Astrocyte (in vitro differentiated cells and primary cell): ENCODE results near the gene KRT80. TPM values are rescaled to one million over a fixed set of nuclear protein-coding genes. Genes with fewer than 3 reads are reported as not detected.
A peak's percentile ranks its signal among the peaks of the same experiment; 100 is the strongest.

Source experiments
- DNase-seq: peaks from one replicate; pipeline ENCODE4 v3.0.0-alpha.2; 2010; ENCODE audit warnings: low read depth
- FAIRE-seq: peaks from 2 replicates; lab custom pipeline; 2011; peaks lifted over from hg19 to GRCh38; lab: Jason Lieb, UNC
- H2AFZ ChIP-seq: 2 replicates; pipeline ENCODE4 v1.6.0; 2012; ENCODE audit warnings: low read depth, low read length, inconsistent platforms
- H3K27ac ChIP-seq: 2 replicates; pipeline ENCODE4 v1.5.1; 2011; ENCODE audit warnings: low read depth, low read length, inconsistent platforms
- H3K27me3 ChIP-seq: 2 replicates; pipeline ENCODE4 v1.6.0; 2011; ENCODE audit warnings: low read length, inconsistent platforms; ENCODE audit not compliant: insufficient read depth
- H3K36me3 ChIP-seq: 2 replicates; pipeline ENCODE4 v1.5.1; 2011; ENCODE audit warnings: low read length, inconsistent platforms; ENCODE audit not compliant: insufficient read depth
- H3K4me1 ChIP-seq: 2 replicates; pipeline ENCODE4 v1.5.1; 2011; ENCODE audit warnings: low read length, inconsistent platforms; ENCODE audit not compliant: insufficient read depth
- H3K4me2 ChIP-seq: 2 replicates; pipeline ENCODE4 v1.6.0; 2012; ENCODE audit warnings: low read length, inconsistent platforms
- H3K4me3 ChIP-seq: 2 replicates; pipeline ENCODE4 v1.5.1; 2011; ENCODE audit warnings: low read depth, mild to moderate bottlenecking, low read length, inconsistent platforms; ENCODE audit not compliant: insufficient read depth
- H3K79me2 ChIP-seq: 2 replicates; pipeline ENCODE4 v1.6.0; 2012; ENCODE audit warnings: mild to moderate bottlenecking, low read length, inconsistent platforms; ENCODE audit not compliant: insufficient read depth
- H3K9ac ChIP-seq: 2 replicates; pipeline ENCODE4 v1.6.0; 2012; ENCODE audit warnings: mild to moderate bottlenecking, low read length, inconsistent platforms
- H3K9me3 ChIP-seq: 2 replicates; pipeline ENCODE4 v1.5.1; 2012; ENCODE audit warnings: low read depth, mild to moderate bottlenecking, low read length, inconsistent platforms; ENCODE audit not compliant: insufficient read depth
- H4K20me1 ChIP-seq: 2 replicates; pipeline ENCODE4 v1.6.0; 2012; ENCODE audit warnings: low read length, inconsistent platforms; ENCODE audit not compliant: insufficient read depth
- H3K27ac Mint-ChIP-seq: one replicate; pipeline ENCODE4 v1.8.0; 2021; ENCODE audit warnings: mild to moderate bottlenecking, mixed read lengths; ENCODE audit not compliant: unreplicated experiment
- H3K27me3 Mint-ChIP-seq: one replicate; pipeline ENCODE4 v1.8.0; 2021; ENCODE audit warnings: low read depth, mixed read lengths; ENCODE audit not compliant: unreplicated experiment
- H3K36me3 Mint-ChIP-seq: one replicate; pipeline ENCODE4 v1.8.0; 2021; ENCODE audit warnings: low read depth, mixed read lengths; ENCODE audit not compliant: unreplicated experiment
- H3K4me1 Mint-ChIP-seq: one replicate; pipeline ENCODE4 v1.8.0; 2021; ENCODE audit warnings: low read depth, mixed read lengths; ENCODE audit not compliant: unreplicated experiment
- H3K4me3 Mint-ChIP-seq: one replicate; pipeline ENCODE4 v1.8.0; 2021; ENCODE audit warnings: mild to moderate bottlenecking, moderate library complexity, mixed read lengths; ENCODE audit not compliant: unreplicated experiment
- H3K9me3 Mint-ChIP-seq: one replicate; pipeline ENCODE4 v1.8.0; 2021; ENCODE audit warnings: mild to moderate bottlenecking, mixed read lengths; ENCODE audit not compliant: unreplicated experiment
- EZH2 ChIP-seq: IDR thresholded peaks from 2 replicates; pipeline ENCODE4 v1.6.1; 2012; ENCODE audit warnings: mild to moderate bottlenecking, low read length, inconsistent platforms; ENCODE audit not compliant: insufficient read depth
- total RNA-seq: library from RNA; stranded (reverse); gene quantifications from 2 replicates; pipeline ENCODE4 v1.2.1, GENCODE V29; 2021
- TF ChIP-seq, protein P1 (sequence below): IDR thresholded peaks from 2 replicates; pipeline ENCODE4 v1.5.1; 2011; ENCODE audit warnings: low read depth, mild to moderate bottlenecking, inconsistent platforms, low read length, moderate library complexity; ENCODE audit not compliant: insufficient read depth

KRT80 gene
- total RNA-seq, 1 donor from 2014 or later = 3.6 TPM

DNA sequence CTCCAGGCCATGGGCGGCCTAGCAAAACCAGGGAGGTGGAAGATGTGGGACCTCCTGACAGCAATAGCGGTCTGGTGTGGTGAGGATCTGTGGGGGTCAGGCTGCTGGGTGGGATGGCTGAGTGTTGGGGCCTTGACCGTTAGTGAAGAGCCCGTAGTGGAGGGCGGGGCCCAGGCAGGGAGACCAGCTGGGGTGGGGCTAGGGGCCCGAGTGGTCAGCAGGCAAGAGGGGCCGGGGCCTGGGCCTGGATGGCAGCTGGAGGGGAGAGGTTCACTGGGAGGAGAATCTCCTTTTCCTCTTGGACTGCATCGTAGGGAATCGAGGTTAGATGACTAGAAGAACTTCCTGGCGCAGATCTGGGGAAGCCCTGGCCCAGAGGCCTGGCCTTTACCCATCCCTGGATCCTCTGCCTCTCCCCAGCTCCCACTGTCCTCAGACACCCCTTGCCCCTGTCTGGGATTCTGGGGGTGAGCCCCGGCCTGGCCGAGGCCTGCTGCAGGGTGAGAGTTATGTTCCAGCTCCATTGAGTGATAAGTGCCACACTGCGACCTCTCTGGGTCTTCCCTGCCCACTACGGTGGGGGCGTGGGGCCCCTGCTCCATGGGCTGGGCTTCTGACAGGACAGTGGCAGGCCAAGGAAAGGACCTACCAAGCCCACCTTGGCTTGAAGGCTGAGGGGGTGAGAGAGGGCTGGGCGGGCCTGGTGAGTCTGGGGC lies 47.1 kb downstream of the KRT80 start:
- Mint-ChIP-seq H3K4me1 (peaks cover 22% of the 10 kb centered on the region), H3K4me3 (no peak overlapping the region), H3K9me3 (no peaks in the 10 kb centered on the region), H3K27ac (no peak overlapping the region), H3K27me3 (peaks cover 17% of the 10 kb centered on the region), H3K36me3 (no peaks in the 10 kb centered on the region)
- Histone ChIP-seq H3K36me3 (no peaks in the 10 kb centered on the region), H3K27me3 (no peaks in the 10 kb centered on the region), H3K4me2 (no peak overlapping the region), H3K4me3 (no peak overlapping the region), H3K27ac (no peak overlapping the region), H2AFZ (no peak overlapping the region), H3K9ac (peak overlapping the region; percentile 25), H4K20me1 (no peaks in the 10 kb centered on the region), H3K79me2 (peaks cover 5% of the 10 kb centered on the region), H3K4me1 (peaks cover 37% of the 10 kb centered on the region), H3K9me3 (no peaks in the 10 kb centered on the region)
- no peak for DNase-seq
- no peak for FAIRE-seq
- TF ChIP-seq EZH2 = no peak
- TF ChIP-seq, protein P1, sequence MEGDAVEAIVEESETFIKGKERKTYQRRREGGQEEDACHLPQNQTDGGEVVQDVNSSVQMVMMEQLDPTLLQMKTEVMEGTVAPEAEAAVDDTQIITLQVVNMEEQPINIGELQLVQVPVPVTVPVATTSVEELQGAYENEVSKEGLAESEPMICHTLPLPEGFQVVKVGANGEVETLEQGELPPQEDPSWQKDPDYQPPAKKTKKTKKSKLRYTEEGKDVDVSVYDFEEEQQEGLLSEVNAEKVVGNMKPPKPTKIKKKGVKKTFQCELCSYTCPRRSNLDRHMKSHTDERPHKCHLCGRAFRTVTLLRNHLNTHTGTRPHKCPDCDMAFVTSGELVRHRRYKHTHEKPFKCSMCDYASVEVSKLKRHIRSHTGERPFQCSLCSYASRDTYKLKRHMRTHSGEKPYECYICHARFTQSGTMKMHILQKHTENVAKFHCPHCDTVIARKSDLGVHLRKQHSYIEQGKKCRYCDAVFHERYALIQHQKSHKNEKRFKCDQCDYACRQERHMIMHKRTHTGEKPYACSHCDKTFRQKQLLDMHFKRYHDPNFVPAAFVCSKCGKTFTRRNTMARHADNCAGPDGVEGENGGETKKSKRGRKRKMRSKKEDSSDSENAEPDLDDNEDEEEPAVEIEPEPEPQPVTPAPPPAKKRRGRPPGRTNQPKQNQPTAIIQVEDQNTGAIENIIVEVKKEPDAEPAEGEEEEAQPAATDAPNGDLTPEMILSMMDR = no peak

DNA sequence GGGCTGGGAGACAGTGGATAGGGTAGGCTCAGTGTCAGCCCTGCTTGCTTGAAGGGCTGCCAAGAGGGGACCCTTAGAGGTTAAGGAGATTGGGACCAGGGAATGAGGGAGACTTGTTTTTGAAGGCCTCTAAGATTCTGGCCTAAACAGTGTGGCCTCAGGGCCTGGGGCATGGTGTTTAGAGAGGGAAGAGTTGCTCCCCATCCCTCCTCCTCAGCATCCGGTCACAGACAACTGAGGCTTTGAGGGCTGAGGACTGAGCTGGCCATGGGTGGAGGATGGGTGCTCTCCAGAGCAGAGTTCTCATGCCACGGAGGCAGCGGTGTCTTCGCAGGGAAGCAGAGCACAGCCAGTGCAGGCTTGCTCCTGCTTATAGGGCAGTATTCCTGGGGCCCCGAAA lies 49.4 kb downstream of the KRT80 start:
- no peaks in the 10 kb centered on the region for H3K9me3 Mint-ChIP-seq
- no peaks in the 10 kb centered on the region for H3K36me3 Mint-ChIP-seq
- H3K9me3 ChIP-seq = no peaks in the 10 kb centered on the region
- H3K4me1 ChIP-seq = peaks cover 15% of the 10 kb centered on the region
- no peaks in the 10 kb centered on the region for H3K36me3 ChIP-seq
- TF ChIP-seq EZH2 = no peak
- no peaks in the 10 kb centered on the region for H4K20me1 ChIP-seq
- peaks cover 10% of the 10 kb centered on the region for H3K4me1 Mint-ChIP-seq
- H3K79me2 ChIP-seq = peaks cover 5% of the 10 kb centered on the region
- no peak overlapping the region for H3K9ac ChIP-seq
- peaks cover 6% of the 10 kb centered on the region for H3K27me3 ChIP-seq
- no peak overlapping the region for H3K4me2 ChIP-seq
- H3K27ac Mint-ChIP-seq = no peak overlapping the region
- H3K4me3 ChIP-seq = no peak overlapping the region
- H2AFZ ChIP-seq = no peak overlapping the region
- H3K27ac ChIP-seq = no peak overlapping the region
- peaks cover 25% of the 10 kb centered on the region for H3K27me3 Mint-ChIP-seq
- DNase-seq = no peak
- no peak overlapping the region for H3K4me3 Mint-ChIP-seq
- no peak for FAIRE-seq

DNA sequence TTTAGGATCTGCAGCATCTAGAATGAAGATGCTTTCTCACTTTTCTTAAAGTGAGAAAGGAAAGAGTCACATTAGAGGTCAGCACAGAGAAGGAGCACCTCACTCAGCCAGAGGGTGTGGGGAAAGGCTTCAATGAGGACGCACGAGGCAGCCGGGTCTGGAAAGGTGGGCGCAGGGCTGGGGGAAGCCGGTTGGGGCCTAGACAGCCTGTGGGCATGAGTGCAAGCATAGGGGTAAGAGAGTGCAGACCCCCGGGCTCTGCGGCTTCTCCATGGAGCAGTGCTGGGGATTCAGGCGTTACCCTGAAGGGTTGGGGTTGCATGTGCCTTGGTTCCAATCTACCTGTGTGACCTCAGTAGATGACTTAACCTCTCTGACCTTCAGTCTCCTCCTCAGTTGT lies 49.9 kb downstream of the KRT80 start:
- no peak overlapping the region for H3K27ac ChIP-seq
- FAIRE-seq = no peak
- H4K20me1 ChIP-seq = no peaks in the 10 kb centered on the region

More for the DNA sequence above, 49.9 kb downstream of the KRT80 start:
- no peaks in the 10 kb centered on the region for H3K36me3 ChIP-seq
- no peak for TF ChIP-seq EZH2
- TF ChIP-seq, protein P1 = no peak
- Mint-ChIP-seq H3K9me3 (no peaks in the 10 kb centered on the region), H3K27ac (no peak overlapping the region), H3K27me3 (peaks cover 25% of the 10 kb centered on the region), H3K4me1 (peaks cover 10% of the 10 kb centered on the region), H3K4me3 (no peak overlapping the region), H3K36me3 (no peaks in the 10 kb centered on the region)
- H3K4me2 ChIP-seq = no peak overlapping the region
- H3K4me3 ChIP-seq = no peak overlapping the region
- no peak overlapping the region for H3K9ac ChIP-seq
- H2AFZ ChIP-seq = no peak overlapping the region
- H3K9me3 ChIP-seq = no peaks in the 10 kb centered on the region
- DNase-seq = no peak
- peaks cover 12% of the 10 kb centered on the region for H3K4me1 ChIP-seq
- H3K79me2 ChIP-seq = peaks cover 3% of the 10 kb centered on the region
- H3K27me3 ChIP-seq = peaks cover 8% of the 10 kb centered on the region
